Breast epithelium (tissue), 3 donors: ENCODE results near the gene ZNF846.
"Not testable (repeated sequence)": the region's sequence is repeated elsewhere in the genome, so short reads cannot be mapped to it uniquely, and the experiment has no call there.

Experiments
- CTCF ChIP-seq, 3 donors: fragments of 450-650 bp; IDR thresholded peaks; one replicate each; pipeline ENCODE4 v1.5.1; 2016 to 2017; ENCODE audit warnings: antibody characterized with exemption in 3 of 3, mild to moderate bottlenecking in 3 of 3, moderate library complexity in 3 of 3
- POLR2AphosphoS5 ChIP-seq, 3 donors: sonication (generic); formaldehyde crosslinking; IDR thresholded peaks; one replicate each; pipeline ENCODE4 v1.6.1; 2017; ENCODE audit warnings: antibody characterized with exemption in 3 of 3

DNA sequence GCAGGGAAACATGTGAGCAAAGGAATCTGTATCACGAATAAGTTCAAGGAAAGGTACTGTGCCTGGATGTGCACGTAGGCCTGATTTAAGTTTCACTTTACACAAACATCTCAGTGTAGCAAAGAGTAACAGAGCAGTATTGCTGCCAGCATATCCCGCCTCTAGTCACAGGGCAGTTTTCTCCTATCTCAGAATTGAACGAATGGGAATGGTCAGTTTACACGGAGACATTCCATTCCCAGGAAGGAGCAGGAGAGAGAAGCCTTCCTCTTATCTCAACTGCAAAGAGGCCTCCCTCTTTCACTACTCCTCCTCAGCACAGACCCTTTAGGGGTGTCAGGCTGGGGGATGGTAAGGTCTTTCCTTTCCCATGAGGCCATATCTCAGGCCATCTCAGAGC lies 21.0 kb upstream of the ZNF846 start:
- TF ChIP-seq POLR2AphosphoS5, CTCF (IDR thresholded peaks at IDR 0.05): not testable (repeated sequence)
